WTC11 (cell line): ENCODE measurements around the gene LYRM4.

ENCODE experiments used
- SMAD3 ChIP-seq: sonication (generic); formaldehyde crosslinking; IDR thresholded peaks from 2 replicates; pipeline ENCODE4 v1.8.0; 2022; ENCODE audit warnings: missing genetic modification reagents, mild to moderate bottlenecking, borderline replicate concordance
- ZBTB21 ChIP-seq: sonication (generic); formaldehyde crosslinking; IDR thresholded peaks from 2 replicates; pipeline ENCODE4 v1.8.1; 2023; ENCODE audit warnings: mild to moderate bottlenecking, missing genetic modification reagents, borderline replicate concordance
- ZNF423 ChIP-seq: fragments of 250-450 bp; sonication (Bioruptor Pico); IDR thresholded peaks from 2 replicates; pipeline ENCODE4 v2.1.2; 2022; ENCODE audit warnings: mild to moderate bottlenecking, moderate library complexity
- TF ChIP-seq, protein P1 (sequence below): fragments of 200-600 bp; IDR thresholded peaks from 2 replicates; pipeline ENCODE4 v1.8.0; 2022; ENCODE audit warnings: antibody characterized with exemption
- TF ChIP-seq, protein P2 (sequence below): sonication (generic); formaldehyde crosslinking; IDR thresholded peaks from 2 replicates; pipeline ENCODE4 v1.8.0; 2022; ENCODE audit warnings: mild to moderate bottlenecking, missing genetic modification reagents
- TF ChIP-seq, protein P3 (sequence below): sonication (generic); formaldehyde crosslinking; IDR thresholded peaks from 2 replicates; pipeline ENCODE4 v1.8.1; 2023; ENCODE audit warnings: mild to moderate bottlenecking, missing genetic modification reagents, moderate library complexity

DNA sequence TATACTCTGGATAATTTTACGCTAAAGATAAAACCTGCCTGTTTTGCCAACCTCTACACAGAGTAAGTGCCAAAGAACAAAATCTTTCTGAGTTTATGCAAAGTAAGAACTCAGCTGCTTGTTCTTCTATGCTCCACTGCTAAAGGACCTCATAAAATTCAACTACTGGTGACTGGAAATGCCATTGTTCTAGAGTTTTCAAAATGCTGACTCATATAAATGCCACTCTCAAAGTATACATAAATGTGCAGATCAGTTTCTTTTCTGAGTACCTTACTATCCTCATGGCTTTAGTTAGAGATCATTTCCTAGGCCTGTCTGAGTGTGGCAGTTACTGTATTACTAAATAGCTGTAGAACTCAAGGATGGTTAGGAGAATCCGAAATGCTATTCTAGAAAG lies 45.6 kb downstream of the LYRM4 start:
- TF ChIP-seq, protein P1, sequence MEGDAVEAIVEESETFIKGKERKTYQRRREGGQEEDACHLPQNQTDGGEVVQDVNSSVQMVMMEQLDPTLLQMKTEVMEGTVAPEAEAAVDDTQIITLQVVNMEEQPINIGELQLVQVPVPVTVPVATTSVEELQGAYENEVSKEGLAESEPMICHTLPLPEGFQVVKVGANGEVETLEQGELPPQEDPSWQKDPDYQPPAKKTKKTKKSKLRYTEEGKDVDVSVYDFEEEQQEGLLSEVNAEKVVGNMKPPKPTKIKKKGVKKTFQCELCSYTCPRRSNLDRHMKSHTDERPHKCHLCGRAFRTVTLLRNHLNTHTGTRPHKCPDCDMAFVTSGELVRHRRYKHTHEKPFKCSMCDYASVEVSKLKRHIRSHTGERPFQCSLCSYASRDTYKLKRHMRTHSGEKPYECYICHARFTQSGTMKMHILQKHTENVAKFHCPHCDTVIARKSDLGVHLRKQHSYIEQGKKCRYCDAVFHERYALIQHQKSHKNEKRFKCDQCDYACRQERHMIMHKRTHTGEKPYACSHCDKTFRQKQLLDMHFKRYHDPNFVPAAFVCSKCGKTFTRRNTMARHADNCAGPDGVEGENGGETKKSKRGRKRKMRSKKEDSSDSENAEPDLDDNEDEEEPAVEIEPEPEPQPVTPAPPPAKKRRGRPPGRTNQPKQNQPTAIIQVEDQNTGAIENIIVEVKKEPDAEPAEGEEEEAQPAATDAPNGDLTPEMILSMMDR: no peak
- TF ChIP-seq, protein P2, sequence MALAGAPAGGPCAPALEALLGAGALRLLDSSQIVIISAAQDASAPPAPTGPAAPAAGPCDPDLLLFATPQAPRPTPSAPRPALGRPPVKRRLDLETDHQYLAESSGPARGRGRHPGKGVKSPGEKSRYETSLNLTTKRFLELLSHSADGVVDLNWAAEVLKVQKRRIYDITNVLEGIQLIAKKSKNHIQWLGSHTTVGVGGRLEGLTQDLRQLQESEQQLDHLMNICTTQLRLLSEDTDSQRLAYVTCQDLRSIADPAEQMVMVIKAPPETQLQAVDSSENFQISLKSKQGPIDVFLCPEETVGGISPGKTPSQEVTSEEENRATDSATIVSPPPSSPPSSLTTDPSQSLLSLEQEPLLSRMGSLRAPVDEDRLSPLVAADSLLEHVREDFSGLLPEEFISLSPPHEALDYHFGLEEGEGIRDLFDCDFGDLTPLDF: no peak
- TF ChIP-seq ZBTB21 (no peak), ZNF423 (CRISPR knock-in tag) (no peak), SMAD3 (CRISPR knock-in tag) (no peak)
- TF ChIP-seq, protein P3, sequence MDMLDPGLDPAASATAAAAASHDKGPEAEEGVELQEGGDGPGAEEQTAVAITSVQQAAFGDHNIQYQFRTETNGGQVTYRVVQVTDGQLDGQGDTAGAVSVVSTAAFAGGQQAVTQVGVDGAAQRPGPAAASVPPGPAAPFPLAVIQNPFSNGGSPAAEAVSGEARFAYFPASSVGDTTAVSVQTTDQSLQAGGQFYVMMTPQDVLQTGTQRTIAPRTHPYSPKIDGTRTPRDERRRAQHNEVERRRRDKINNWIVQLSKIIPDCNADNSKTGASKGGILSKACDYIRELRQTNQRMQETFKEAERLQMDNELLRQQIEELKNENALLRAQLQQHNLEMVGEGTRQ (CRISPR knock-in tag): no peak
